B cell (primary cell): ENCODE data around the gene CREBBP. TPM values are rescaled to one million over a fixed set of nuclear protein-coding genes. Genes with fewer than 3 reads are reported as not detected.
A peak's percentile ranks its signal among the peaks of the same experiment; 100 is the strongest.

Experiments
- ATAC-seq: fragments of 200-7000 bp; cut with Tn5 transposase; one replicate; pipeline ENCODE4 v1.10.0; 2021; ENCODE audit warnings: low read depth, mild to moderate bottlenecking, moderate number of reproducible peaks, moderate library complexity
- CTCF ChIA-PET: fragments of 350-600 bp; sonication (Branson Sonifier 250); formaldehyde crosslinking; loops from one replicate; lab custom pipeline; 2021; ENCODE audit warnings: antibody characterized with exemption, inconsistent platforms; lab: Charles Lee
- POLR2A ChIA-PET: fragments of 350-600 bp; sonication (Branson Sonifier 250); formaldehyde crosslinking; loops from one replicate; lab custom pipeline; 2021; ENCODE audit warnings: antibody characterized with exemption; lab: Charles Lee
- DNase-seq: peaks from one replicate; pipeline ENCODE4 v3.0.0; 2013
- H2AFZ ChIP-seq: 2 replicates; pipeline ENCODE4 v1.6.1; 2012; ENCODE audit warnings: mild to moderate bottlenecking, low read depth, low read length; ENCODE audit not compliant: insufficient read depth, poor library complexity, severe bottlenecking
- H3K27ac ChIP-seq, 2 donors: 1 replicate in 1 of 2; 2 replicates in 1 of 2; pipeline ENCODE4 v1.5.1; 2012 to 2013; ENCODE audit warnings: low read length in 2 of 2, mild to moderate bottlenecking in 2 of 2, moderate library complexity in 1 of 2
- H3K27me3 ChIP-seq, 4 experiments: fragments of 200-600 bp in 1 of 4; sonication (generic) in 1 of 4; replicated peaks in 1 of 4; 1 replicate in 2 of 4; 2 replicates in 2 of 4; pipeline versions ENCODE4 v1.6.1 to v1.7.0; 2013 to 2016; ENCODE audit warnings: low read length in 3 of 4, mild to moderate bottlenecking in 2 of 4, mixed read lengths in 1 of 4, moderate library complexity in 1 of 4; ENCODE audit not compliant: insufficient read depth in 4 of 4, control insufficient read depth in 3 of 4; ENCODE audit errors: control extremely low read depth in 1 of 4
- H3K36me3 ChIP-seq, 2 experiments: replicated peaks in 1 of 2; 1 replicate in 1 of 2; 2 replicates in 1 of 2; pipeline versions ENCODE4 v1.6.1 to v1.7.1; 2013; ENCODE audit warnings: low read length in 1 of 2; ENCODE audit not compliant: insufficient read depth in 2 of 2, control insufficient read depth in 1 of 2; ENCODE audit errors: control extremely low read depth in 1 of 2, extremely low read depth in 1 of 2
- H3K4me1 ChIP-seq, 2 donors: fragments of 200-600 bp in 1 of 2; sonication (generic) in 1 of 2; 1 replicate in 1 of 2; 2 replicates in 1 of 2; pipeline versions ENCODE4 v1.5.1 to v1.6.1; 2013 to 2017; ENCODE audit warnings: low read length in 2 of 2; ENCODE audit not compliant: control insufficient read depth in 2 of 2, insufficient read depth in 2 of 2
- H3K4me2 ChIP-seq: replicated peaks from 2 replicates; pipeline ENCODE3; 2012; ENCODE audit warnings: mild to moderate bottlenecking, low read depth, low read length; ENCODE audit not compliant: poor library complexity, severe bottlenecking
- H3K4me3 ChIP-seq, 5 experiments: fragments of 200-600 bp in 1 of 5; sonication (generic) in 1 of 5; 1 replicate in 3 of 5; 2 replicates in 2 of 5; pipeline versions ENCODE4 v1.5.1 to v1.7.0; 2011 to 2016; ENCODE audit warnings: low read length in 4 of 5, mild to moderate bottlenecking in 4 of 5, low read depth in 2 of 5, control low read depth in 1 of 5, moderate library complexity in 1 of 5; ENCODE audit not compliant: insufficient read depth in 1 of 5; ENCODE audit errors: control extremely low read depth in 1 of 5, extremely low read depth in 1 of 5
- H3K79me2 ChIP-seq: fragments of 200-600 bp; sonication (generic); one replicate; pipeline ENCODE4 v1.6.0; 2016; ENCODE audit warnings: low read length; ENCODE audit not compliant: control insufficient read depth, insufficient read depth
- H3K9ac ChIP-seq: fragments of 200-600 bp; sonication (generic); 2 replicates; pipeline ENCODE4 v1.6.1; 2017; ENCODE audit warnings: mild to moderate bottlenecking, low read length, moderate library complexity
- H3K9me3 ChIP-seq, 3 donors: one replicate each; pipeline versions ENCODE4 v1.6.1 to v1.7.1; 2013; ENCODE audit warnings: low read length in 2 of 3; ENCODE audit not compliant: control insufficient read depth in 2 of 3, insufficient read depth in 1 of 3; ENCODE audit errors: control extremely low read depth in 1 of 3
- H4K20me1 ChIP-seq: 2 replicates; pipeline ENCODE4 v1.6.0; 2012; ENCODE audit warnings: mild to moderate bottlenecking, low read length; ENCODE audit not compliant: insufficient read depth, control insufficient read depth, poor library complexity, severe bottlenecking
- H3K27ac Mint-ChIP-seq: one replicate; pipeline ENCODE4 v1.8.0; 2021; ENCODE audit warnings: mixed read lengths
- H3K27me3 Mint-ChIP-seq: one replicate; pipeline ENCODE4 v1.8.0; 2021; ENCODE audit warnings: mixed read lengths
- H3K4me1 Mint-ChIP-seq: one replicate; pipeline ENCODE4 v1.8.0; 2021; ENCODE audit warnings: mixed read lengths
- H3K4me3 Mint-ChIP-seq: one replicate; pipeline ENCODE4 v1.8.0; 2021; ENCODE audit warnings: mixed read lengths
- H3K9me3 Mint-ChIP-seq: one replicate; pipeline ENCODE4 v1.8.0; 2022; ENCODE audit warnings: mixed read lengths; ENCODE audit not compliant: insufficient read depth
- EZH2 ChIP-seq: IDR thresholded peaks from 2 replicates; pipeline ENCODE4 v1.6.1; 2012; ENCODE audit warnings: borderline replicate concordance, low read depth, mild to moderate bottlenecking, moderate library complexity, low read length; ENCODE audit not compliant: insufficient read depth, poor library complexity, severe bottlenecking
- WGBS: methylation state at CpG from one replicate; pipeline ENCODE4 v1.1.5; 2013; ENCODE audit warnings: missing lambda C conversion rate; ENCODE audit not compliant: insufficient coverage; 5-methylcytosine and 5-hydroxymethylcytosine counted together
- intact Hi-C: fragments of 100-400 bp; cut with micrococcal nuclease; formaldehyde crosslinking; loops from one replicate; pipeline ENCODE4 v1.10.0; 2022
- polyA plus RNA-seq: library from polyadenylated mRNA; depleted of rRNA; stranded (reverse); fragments of >200 nt; gene quantifications from 2 replicates; pipeline ENCODE4 v1.2.3, GENCODE V29; 2012
- total RNA-seq, 2 donors: library from RNA; stranded (reverse); fragments of 120-200 nt in 1 of 2; gene quantifications; 1 replicate in 1 of 2; 2 replicates in 1 of 2; pipeline versions ENCODE4 v1.2.3 to v1.2.4, GENCODE V29; 2013 to 2022
- TF ChIP-seq, protein P1 (sequence below): fragments of 200-600 bp; IDR thresholded peaks from one replicate; pipeline ENCODE4 v1.8.0; 2022; ENCODE audit warnings: antibody characterized with exemption, mild to moderate bottlenecking

CREBBP gene
- total and polyA plus RNA-seq, 2 donors (not counting 1 experiment from before 2014, with no cell fraction given): 27.6 to 206 TPM

DNA sequence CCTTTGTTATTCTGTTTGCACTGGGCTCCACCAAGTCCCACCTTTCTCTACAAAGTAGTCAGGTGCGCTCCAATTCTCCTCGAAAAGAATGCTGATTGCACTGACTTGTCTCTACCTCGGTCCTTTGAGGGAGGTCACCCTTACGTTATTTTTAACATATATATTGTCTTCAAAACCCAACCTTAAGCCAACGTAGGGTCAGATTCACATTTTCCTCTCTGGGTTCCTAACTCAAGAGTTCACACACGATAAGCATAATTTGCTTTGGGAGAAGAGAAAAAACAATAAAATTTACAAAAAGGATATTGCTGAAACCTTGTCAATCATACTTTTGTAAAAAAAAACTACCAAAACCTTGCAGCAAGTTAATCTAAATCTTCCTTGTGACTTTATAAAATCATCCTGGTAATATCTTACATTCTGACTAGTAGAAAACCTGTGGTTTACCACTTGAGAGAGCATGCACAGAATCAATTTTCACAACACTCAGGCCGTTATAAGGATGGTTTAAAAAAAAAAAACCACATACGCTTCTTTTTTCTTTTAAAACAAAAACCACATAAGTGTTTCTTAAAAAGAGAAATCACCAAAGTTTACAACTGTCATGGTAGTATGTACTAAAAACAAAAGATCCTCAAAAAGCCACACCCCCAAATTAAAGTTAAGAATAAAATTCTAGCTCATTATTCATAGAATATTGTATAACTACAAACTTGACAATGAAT, 91.0 kb downstream of the CREBBP start:
- H4K20me1 ChIP-seq: peaks cover 95% of the 10 kb centered on the region
- H3K4me1 Mint-ChIP-seq: peaks cover 38% of the 10 kb centered on the region
- DNase-seq (no peak), ATAC-seq (no peak)
- peak overlapping the region; percentile 19 for H3K9ac ChIP-seq
- H3K9me3 ChIP-seq: no peaks in the 10 kb centered on the region
- peaks cover 4 to 71% of the 10 kb centered on the region in 2 experiments for H3K36me3 ChIP-seq
- H3K4me2 ChIP-seq: no peak overlapping the region
- no peaks in the 10 kb centered on the region for H3K9me3 Mint-ChIP-seq
- peak overlapping the region; percentile 32 for H3K27ac Mint-ChIP-seq
- POLR2A ChIA-PET: no interaction called here
- intact Hi-C loops: no loop called here
- no peak overlapping the region for H3K4me3 ChIP-seq
- H3K4me1 ChIP-seq: peaks cover 7 to 15% of the 10 kb centered on the region in 2 donors
- H3K4me3 Mint-ChIP-seq: peak overlapping the region; percentile 34
- TF ChIP-seq, protein P1, sequence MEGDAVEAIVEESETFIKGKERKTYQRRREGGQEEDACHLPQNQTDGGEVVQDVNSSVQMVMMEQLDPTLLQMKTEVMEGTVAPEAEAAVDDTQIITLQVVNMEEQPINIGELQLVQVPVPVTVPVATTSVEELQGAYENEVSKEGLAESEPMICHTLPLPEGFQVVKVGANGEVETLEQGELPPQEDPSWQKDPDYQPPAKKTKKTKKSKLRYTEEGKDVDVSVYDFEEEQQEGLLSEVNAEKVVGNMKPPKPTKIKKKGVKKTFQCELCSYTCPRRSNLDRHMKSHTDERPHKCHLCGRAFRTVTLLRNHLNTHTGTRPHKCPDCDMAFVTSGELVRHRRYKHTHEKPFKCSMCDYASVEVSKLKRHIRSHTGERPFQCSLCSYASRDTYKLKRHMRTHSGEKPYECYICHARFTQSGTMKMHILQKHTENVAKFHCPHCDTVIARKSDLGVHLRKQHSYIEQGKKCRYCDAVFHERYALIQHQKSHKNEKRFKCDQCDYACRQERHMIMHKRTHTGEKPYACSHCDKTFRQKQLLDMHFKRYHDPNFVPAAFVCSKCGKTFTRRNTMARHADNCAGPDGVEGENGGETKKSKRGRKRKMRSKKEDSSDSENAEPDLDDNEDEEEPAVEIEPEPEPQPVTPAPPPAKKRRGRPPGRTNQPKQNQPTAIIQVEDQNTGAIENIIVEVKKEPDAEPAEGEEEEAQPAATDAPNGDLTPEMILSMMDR: no peak
- no peak for TF ChIP-seq EZH2
- WGBS: 82% methylated on average over 2 of the region's 8 CpGs
- H3K27ac ChIP-seq: peak overlapping the region in 1 of 2 donors; percentile 2
- CTCF ChIA-PET: no interaction called here
- no peak overlapping the region for H2AFZ ChIP-seq
- H3K27me3 ChIP-seq: no peaks in the 10 kb centered on the region
- no peaks in the 10 kb centered on the region for H3K27me3 Mint-ChIP-seq
- H3K79me2 ChIP-seq: peaks cover 100% of the 10 kb centered on the region

DNA sequence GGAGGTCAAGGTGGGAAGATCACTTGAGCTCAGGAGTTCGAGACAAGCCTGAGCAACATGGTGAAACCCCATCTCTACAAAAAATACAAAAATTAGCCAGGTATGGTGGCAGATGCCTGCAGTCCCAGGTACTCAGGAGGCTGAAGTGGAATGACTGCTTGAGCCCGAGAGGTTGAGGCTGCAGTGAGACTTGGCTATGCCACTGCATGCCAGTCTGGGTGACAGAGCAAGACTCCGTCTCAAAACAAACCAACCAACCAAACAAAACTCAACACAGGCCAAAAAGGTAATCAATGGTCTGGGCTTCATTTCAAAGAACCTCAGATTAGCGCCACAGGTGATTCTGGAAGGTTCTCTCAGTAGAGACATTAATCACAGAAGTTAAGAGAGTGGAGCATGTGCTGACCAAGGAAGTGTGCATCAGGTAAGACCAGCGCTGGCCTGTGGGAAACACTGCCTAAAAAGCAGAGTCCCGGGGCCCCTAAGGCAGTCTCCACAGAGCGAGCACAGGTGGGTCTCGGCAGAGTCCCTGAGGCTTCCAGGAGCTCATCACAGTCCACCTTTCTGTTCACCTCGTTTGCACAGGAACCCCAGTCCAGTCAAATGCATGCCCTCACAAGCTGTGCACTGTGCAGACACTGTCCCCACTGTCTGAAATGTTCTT, 91.7 kb downstream of the CREBBP start:
- Histone ChIP-seq H3K9me3 (no peaks in the 10 kb centered on the region), H3K9ac (no peak overlapping the region), H3K4me3 (no peak overlapping the region), H3K36me3 (peaks cover 4 to 77% of the 10 kb centered on the region in 2 experiments), H3K27ac (no peak overlapping the region), H3K27me3 (no peaks in the 10 kb centered on the region), H3K4me1 (peaks cover 7 to 15% of the 10 kb centered on the region in 2 donors), H3K4me2 (no peak overlapping the region), H2AFZ (no peak overlapping the region), H4K20me1 (peaks cover 95% of the 10 kb centered on the region), H3K79me2 (peaks cover 100% of the 10 kb centered on the region)
- no peaks in the 10 kb centered on the region for H3K9me3 Mint-ChIP-seq
- H3K4me1 Mint-ChIP-seq: peaks cover 37% of the 10 kb centered on the region
- ChIA-PET CTCF (no interaction called here), POLR2A (no interaction called here)
- peak overlapping the region; percentile 32 for H3K27ac Mint-ChIP-seq
- H3K4me3 Mint-ChIP-seq: no peak overlapping the region
- intact Hi-C loops: no loop called here
- TF ChIP-seq EZH2: no peak
- TF ChIP-seq, protein P1: no peak
- no peak for ATAC-seq
- H3K27me3 Mint-ChIP-seq: no peaks in the 10 kb centered on the region
- DNase-seq: no peak
- 98% methylated on average over 7 of the region's 9 CpGs for WGBS
